ENCODE results near the gene TCEA2. TPM values are rescaled to one million over a fixed set of nuclear protein-coding genes. Genes with fewer than 3 reads are reported as not detected.
A peak's percentile ranks its signal among the peaks of the same experiment; 100 is the strongest.

Gene TCEA2
- total and polyA plus RNA-seq, 2 of the 13 experiments (the other 11 are each of a cell fraction or from before 2014, with no cell fraction given): 28.1 to 33.7 TPM

- Histone ChIP-seq H3K9ac (ENCODE audit: insufficient read depth, low read depth, low read length) (no peak overlapping the region), H3K27ac (ENCODE audit: extremely low read length, insufficient read depth, low read length) (no peak overlapping the region), H4K20me1 (ENCODE audit: insufficient read depth, low read length) (no peaks in the 10 kb centered on the region), H3K27me3 (ENCODE audit: control insufficient read depth in 1 of 2, insufficient read depth in 2 of 2, low read length in 2 of 2) (no peaks in the 10 kb centered on the region; a peak in 1 of 5 replicates), H2AFZ (ENCODE audit: low read length) (no peak overlapping the region), H3K4me3 (replicated peaks in 1 of 3; ENCODE audit: insufficient read depth in 1 of 3, low read depth in 2 of 3, low read length in 3 of 3) (peak overlapping the region in 1 of 3 experiments; percentile 45; a peak in 1 of 6 replicates), H3K4me1 (ENCODE audit: insufficient read depth, low read length) (peaks cover 53% of the 10 kb centered on the region), H3K9me3 (ENCODE audit: low read length) (no peaks in the 10 kb centered on the region), H3K36me3 (replicated peaks in 1 of 2; ENCODE audit: control insufficient read depth in 1 of 2, insufficient read depth in 2 of 2, low read length in 2 of 2) (no peaks in the 10 kb centered on the region), H3K79me2 (ENCODE audit: insufficient read depth, low read length) (peaks cover 4% of the 10 kb centered on the region), H3K4me2 (ENCODE audit: low read depth, low read length) (peak overlapping the region; percentile 56)
- CTCF ChIA-PET (ENCODE audit: low intra/inter-chr PET ratio, low total read pairs): no interaction called here
- DNase-seq (ENCODE audit: low spot score): no peak
- no TSS peak for BruUV-seq (replicated peaks)
- WGBS (ENCODE audit: low lambda C conversion rate): 39% methylated on average over 11 of the region's 11 CpGs
- in situ Hi-C loops (cut with HindIII; ENCODE audit: extremely low pct_ligation_motif_present, low pct_unique_long_range_greater_than_20kb) (no loop called here), intact Hi-C loops (cut with micrococcal nuclease; ENCODE audit: unreplicated experiment) (no loop called here)
- POLR2A ChIA-PET: interaction anchor here (1.6 to 10.1 kb wide), 4 partner anchors 8 to 21 kb away, joined by 5 to 252 read pairs (median 12); partner anchors contain the start of genes C20orf204 and SOX18
- no peak for ATAC-seq
- no peak for FAIRE-seq
- TF ChIP-seq MEIS2 (CRISPR knock-in tag; IDR thresholded peaks at IDR 0.05) (no peak), ZNF550 (CRISPR knock-in tag; IDR thresholded peaks at IDR 0.05; ENCODE audit: borderline replicate concordance) (0 out of 2 replicates have a peak, but pooled peaks have one; percentile 21), LCORL (IDR thresholded peaks at IDR 0.05) (no peak), LCORL (CRISPR knock-in tag; IDR thresholded peaks at IDR 0.05) (0 out of 2 replicates have a peak, but pooled peaks have one; percentile 36), RAD21 (CRISPR knock-in tag; IDR thresholded peaks at IDR 0.05) (0 out of 2 replicates have a peak, but pooled peaks have one; percentile 13), ZNF891 (CRISPR knock-in tag; IDR thresholded peaks at IDR 0.05) (0 out of 2 replicates have a peak, but pooled peaks have one; percentile 47), XRCC5 (optimal IDR thresholded peaks at IDR 0.05; ENCODE audit: low read length) (peak; percentile 42), ZNF883 (CRISPR knock-in tag; IDR thresholded peaks at IDR 0.05; ENCODE audit: not compliant biosample characterization) (peak; percentile 5), ETV5 (CRISPR knock-in tag; IDR thresholded peaks at IDR 0.05; ENCODE audit: borderline replicate concordance) (no peak), ZNF597 (CRISPR knock-in tag; IDR thresholded peaks at IDR 0.05) (no peak), AGO1 (IDR thresholded peaks at IDR 0.05; ENCODE audit: low read depth, low read length, poor library complexity, severe bottlenecking) (peak; percentile 9), NRL (CRISPR knock-in tag; IDR thresholded peaks at IDR 0.05; ENCODE audit: borderline replicate concordance) (0 out of 2 replicates have a peak, but pooled peaks have one; percentile 61), PTBP1 (IDR thresholded peaks at IDR 0.05; ENCODE audit: low read depth, low read length, poor library complexity, severe bottlenecking) (peak; percentile 65), SPEN (CRISPR knock-in tag; IDR thresholded peaks at IDR 0.05; ENCODE audit: low read depth) (peak; percentile 31; the same call in 1 of the 2 replicates), SYNCRIP (IDR thresholded peaks at IDR 0.05; ENCODE audit: insufficient read depth, low read depth, low read length) (no peak), UBTF (CRISPR knock-in tag; IDR thresholded peaks at IDR 0.05) (no peak; the same call in none of the 2 replicates)
- TF ChIP-seq, protein P1, sequence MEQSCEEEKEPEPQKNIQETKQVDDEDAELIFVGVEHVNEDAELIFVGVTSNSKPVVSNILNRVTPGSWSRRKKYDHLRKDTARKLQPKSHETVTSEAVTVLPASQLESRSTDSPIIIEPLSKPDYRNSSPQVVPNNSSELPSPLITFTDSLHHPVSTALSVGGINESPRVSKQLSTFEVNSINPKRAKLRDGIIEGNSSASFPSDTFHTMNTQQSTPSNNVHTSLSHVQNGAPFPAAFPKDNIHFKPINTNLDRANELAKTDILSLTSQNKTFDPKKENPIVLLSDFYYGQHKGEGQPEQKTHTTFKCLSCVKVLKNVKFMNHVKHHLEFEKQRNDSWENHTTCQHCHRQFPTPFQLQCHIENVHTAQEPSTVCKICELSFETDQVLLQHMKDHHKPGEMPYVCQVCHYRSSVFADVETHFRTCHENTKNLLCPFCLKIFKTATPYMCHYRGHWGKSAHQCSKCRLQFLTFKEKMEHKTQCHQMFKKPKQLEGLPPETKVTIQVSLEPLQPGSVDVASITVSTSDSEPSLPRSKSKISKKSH (CRISPR knock-in tag; IDR thresholded peaks at IDR 0.05; ENCODE audit: borderline replicate concordance): peak; percentile 60; the same call in 1 of the 2 replicates
Measured at GRCh38 chr20:64045346-64046011, 17.5 kb upstream of the TCEA2 start.
